Thyroid gland (tissue), 4 donors: ENCODE measurements around the gene LMO2.

ENCODE experiments used
- CTCF ChIP-seq, 6 experiments: fragments of 200-600 bp in 3 of 6; fragments of 450-650 bp in 3 of 6; sonication (generic) in 3 of 6; IDR thresholded peaks; one replicate each; pipeline ENCODE4 v1.5.1; 2016 to 2019; ENCODE audit warnings: antibody characterized with exemption in 6 of 6, mild to moderate bottlenecking in 2 of 6, inconsistent platforms in 1 of 6, moderate library complexity in 1 of 6
- POLR2A ChIP-seq, 2 donors: fragments of 450-650 bp; IDR thresholded peaks; one replicate each; pipeline ENCODE4 v1.6.1; 2017; ENCODE audit warnings: antibody characterized with exemption in 2 of 2, mild to moderate bottlenecking in 2 of 2, moderate library complexity in 1 of 2

GRCh38 chr11:33906484-33907186 lies 14.8 kb upstream of the LMO2 start:
- TF ChIP-seq CTCF (IDR thresholded peaks at IDR 0.05), result no peak
- no peak for TF ChIP-seq POLR2A (IDR thresholded peaks at IDR 0.05)
